ENCODE data around the gene BAZ2B.

DNA sequence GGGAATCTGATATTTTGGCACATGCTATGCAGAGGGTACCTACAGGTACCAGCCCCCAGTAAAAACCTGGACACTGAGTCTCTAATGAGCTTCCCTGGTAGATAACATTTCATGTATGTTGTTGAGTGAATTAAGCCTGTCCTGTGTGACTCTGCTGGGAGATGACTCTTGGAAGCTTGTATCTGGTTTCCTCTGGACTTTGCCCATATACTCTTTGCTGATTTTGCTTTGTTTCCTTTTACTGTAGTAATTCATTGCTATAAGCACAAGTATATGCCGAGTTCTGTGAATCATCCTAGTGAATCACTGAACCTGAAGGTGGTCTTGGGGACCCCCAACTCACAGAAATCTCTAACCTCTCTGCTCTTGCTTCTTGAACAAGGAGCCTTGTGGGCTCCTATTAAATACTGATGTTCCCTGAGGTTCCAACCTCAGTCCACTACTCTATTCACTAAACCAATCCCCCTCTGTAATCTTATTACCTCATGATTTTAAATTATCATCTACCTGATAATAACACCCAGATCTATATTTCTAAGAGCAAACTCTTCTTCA lies 235.6 kb downstream of the BAZ2B start:
- TF ChIP-seq, protein P1, sequence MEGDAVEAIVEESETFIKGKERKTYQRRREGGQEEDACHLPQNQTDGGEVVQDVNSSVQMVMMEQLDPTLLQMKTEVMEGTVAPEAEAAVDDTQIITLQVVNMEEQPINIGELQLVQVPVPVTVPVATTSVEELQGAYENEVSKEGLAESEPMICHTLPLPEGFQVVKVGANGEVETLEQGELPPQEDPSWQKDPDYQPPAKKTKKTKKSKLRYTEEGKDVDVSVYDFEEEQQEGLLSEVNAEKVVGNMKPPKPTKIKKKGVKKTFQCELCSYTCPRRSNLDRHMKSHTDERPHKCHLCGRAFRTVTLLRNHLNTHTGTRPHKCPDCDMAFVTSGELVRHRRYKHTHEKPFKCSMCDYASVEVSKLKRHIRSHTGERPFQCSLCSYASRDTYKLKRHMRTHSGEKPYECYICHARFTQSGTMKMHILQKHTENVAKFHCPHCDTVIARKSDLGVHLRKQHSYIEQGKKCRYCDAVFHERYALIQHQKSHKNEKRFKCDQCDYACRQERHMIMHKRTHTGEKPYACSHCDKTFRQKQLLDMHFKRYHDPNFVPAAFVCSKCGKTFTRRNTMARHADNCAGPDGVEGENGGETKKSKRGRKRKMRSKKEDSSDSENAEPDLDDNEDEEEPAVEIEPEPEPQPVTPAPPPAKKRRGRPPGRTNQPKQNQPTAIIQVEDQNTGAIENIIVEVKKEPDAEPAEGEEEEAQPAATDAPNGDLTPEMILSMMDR (conservative IDR thresholded peaks at IDR 0.05; ENCODE audit: low read length), result no peak
- TF ChIP-seq EZH2phosphoT487 (IDR thresholded peaks at IDR 0.05; ENCODE audit: borderline replicate concordance), result no peak

Measured in Loucy (cell line).